GM12874 (cell line): Measurements from ENCODE around the gene WWOX.

Source experiments
- TF ChIP-seq, protein P1 (sequence below): IDR thresholded peaks from 2 replicates; pipeline ENCODE4 v1.5.1; 2011; ENCODE audit warnings: low read depth, mild to moderate bottlenecking, control low read depth, low read length, moderate library complexity; ENCODE audit not compliant: insufficient read depth

Gene WWOX

DNA sequence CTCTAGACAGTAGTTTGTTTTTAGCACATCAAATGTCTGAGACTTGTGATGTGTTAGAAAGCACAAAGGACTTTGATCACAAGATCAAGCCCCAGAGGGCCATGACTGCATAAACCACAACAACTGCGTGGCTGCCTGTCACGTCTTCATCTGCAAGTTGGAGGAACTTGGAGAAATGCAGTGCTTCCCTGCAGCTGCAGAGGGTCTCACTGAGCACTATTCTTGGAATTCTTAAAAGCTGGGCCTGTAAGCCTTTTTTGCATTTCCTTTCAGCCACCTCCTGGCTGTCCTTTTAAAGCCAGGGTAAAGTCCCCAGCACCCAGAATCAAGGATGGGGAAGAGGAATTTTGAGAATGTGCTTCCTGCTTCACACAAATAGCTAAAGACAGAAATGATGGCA is 1069.8 kb downstream of the WWOX start:
- TF ChIP-seq, protein P1, sequence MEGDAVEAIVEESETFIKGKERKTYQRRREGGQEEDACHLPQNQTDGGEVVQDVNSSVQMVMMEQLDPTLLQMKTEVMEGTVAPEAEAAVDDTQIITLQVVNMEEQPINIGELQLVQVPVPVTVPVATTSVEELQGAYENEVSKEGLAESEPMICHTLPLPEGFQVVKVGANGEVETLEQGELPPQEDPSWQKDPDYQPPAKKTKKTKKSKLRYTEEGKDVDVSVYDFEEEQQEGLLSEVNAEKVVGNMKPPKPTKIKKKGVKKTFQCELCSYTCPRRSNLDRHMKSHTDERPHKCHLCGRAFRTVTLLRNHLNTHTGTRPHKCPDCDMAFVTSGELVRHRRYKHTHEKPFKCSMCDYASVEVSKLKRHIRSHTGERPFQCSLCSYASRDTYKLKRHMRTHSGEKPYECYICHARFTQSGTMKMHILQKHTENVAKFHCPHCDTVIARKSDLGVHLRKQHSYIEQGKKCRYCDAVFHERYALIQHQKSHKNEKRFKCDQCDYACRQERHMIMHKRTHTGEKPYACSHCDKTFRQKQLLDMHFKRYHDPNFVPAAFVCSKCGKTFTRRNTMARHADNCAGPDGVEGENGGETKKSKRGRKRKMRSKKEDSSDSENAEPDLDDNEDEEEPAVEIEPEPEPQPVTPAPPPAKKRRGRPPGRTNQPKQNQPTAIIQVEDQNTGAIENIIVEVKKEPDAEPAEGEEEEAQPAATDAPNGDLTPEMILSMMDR: no peak

DNA sequence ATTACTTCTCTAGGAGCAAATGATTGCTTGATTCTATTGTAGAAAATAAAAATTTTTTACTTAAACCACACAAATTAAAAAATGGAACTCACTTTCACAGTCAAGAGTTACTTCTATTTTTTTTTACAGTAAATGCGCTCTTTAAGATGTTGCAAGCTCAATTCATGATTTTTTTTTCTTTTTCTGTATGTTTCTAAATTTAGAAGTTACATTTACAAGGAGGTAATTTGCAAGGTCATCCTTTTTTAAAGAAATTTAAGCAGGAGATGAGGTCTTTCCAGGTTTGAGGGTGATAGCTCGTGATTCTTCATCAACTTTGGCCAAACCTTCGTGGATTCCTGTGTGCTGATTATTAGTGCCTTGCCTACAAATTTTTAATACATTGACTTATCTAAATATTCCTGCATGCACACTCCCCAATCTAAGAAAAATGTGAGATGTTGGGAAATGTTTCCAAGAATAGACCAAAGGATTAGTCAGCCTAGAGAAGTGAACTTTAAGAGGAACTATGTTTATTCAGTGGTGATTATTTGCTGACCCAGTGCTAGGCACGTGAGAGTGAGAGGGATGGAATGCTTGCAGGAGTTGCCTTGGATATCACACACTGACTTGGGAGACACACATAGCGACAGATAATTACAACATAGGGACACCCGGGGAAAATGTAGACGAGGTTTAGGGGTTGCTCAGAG is 1071.2 kb downstream of the WWOX start:
- TF ChIP-seq, protein P1: no peak

DNA sequence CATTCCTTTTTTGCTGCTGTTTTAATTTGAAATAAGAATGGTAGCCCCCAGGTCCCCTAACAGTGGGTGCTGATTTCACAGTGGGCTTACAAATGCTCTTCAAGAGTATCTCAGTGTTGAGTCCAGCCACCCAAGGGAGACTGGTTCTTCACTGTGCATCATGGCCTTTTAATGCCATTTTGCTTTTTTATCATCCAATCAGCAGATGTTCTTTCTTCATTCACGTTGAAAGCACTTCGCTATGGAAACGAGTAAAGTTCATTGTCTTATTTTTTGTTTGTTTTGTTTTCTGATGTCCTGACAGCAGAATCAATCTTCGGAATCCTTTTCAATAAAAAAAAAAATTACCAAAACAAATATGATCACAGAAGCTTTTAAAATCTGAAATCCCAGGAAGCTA is 1072.0 kb downstream of the WWOX start:
- TF ChIP-seq, protein P1: no peak

DNA sequence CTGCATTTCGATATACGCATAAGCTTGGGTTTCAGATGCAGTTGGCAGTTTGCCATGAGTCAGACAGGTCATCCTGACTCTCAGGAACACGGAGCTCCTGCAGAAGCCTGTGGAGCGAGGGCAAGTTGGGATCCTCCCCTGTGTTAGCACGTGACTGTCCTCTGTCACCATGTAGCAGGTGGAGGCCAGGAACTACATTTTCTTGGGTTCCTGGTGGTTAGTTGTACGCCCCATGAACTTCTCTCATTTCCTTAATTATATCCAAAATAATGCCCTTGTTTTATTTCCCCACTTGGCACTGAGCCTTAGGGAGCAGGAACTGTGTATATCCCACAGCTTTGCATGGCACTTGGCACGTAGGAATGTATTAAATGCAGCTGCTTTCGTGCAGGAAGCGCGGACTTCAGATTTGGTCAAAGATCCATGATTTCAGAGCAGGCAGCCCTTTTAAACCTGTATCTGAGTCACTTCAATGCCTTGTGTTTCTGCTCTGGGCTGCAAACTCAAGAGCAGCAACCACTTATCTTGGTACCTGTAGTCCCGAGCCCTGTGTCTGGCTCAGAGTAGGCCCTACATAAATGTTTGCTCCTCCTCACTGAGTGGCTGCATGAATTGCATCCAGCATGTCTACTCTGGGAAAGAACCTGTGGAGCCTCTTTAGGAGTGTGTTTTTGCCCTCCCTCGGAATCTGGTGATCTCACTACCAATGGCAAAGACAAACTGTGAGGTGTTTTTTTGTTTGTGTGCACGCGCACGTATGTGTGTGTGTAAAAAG is 1072.7 kb downstream of the WWOX start:
- TF ChIP-seq, protein P1: no peak

DNA sequence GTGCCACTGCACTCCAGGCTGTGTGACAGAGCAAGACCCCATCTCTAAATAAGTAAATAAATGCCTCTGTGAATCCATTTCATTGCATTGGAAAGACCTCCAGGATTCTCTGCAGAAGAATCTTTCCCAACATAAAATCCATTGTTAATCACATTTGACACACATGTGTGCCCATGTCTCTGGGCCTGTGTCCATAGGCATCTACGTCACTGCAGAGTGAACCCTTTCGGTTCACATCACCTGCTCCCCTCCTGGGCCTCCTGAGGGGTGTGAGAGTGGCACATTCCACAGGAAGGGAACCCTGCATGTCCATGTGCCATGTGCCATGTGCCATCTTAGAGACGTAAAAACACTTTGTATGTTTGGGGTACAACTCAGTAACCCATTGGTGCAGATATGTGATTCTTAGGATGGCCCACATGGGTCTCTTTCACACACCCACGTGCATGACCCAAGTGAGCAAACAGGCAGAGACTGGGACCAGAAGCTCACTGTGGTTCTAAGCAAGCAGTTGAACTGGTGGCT is 1073.6 kb downstream of the WWOX start:
- TF ChIP-seq, protein P1: no peak

DNA sequence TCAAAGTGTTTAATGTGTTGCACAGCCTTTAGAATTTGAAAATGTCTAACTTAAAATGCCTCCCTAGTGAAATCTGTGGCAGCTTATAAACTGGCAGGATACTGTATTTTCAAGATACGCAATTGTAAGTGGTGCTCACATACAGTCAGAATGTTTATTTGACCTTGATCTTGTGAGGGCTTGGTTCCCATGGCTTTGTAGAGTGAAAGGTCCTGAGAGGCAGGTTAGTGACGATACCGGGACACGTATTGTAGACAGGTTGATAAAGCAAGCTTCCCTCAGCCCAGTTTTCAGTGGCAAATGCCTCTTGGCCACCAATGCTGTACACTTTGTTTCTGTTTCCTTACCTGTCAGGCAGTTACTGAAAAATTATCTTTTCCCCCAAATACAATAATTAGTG is 1074.5 kb downstream of the WWOX start:
- TF ChIP-seq, protein P1: no peak

DNA sequence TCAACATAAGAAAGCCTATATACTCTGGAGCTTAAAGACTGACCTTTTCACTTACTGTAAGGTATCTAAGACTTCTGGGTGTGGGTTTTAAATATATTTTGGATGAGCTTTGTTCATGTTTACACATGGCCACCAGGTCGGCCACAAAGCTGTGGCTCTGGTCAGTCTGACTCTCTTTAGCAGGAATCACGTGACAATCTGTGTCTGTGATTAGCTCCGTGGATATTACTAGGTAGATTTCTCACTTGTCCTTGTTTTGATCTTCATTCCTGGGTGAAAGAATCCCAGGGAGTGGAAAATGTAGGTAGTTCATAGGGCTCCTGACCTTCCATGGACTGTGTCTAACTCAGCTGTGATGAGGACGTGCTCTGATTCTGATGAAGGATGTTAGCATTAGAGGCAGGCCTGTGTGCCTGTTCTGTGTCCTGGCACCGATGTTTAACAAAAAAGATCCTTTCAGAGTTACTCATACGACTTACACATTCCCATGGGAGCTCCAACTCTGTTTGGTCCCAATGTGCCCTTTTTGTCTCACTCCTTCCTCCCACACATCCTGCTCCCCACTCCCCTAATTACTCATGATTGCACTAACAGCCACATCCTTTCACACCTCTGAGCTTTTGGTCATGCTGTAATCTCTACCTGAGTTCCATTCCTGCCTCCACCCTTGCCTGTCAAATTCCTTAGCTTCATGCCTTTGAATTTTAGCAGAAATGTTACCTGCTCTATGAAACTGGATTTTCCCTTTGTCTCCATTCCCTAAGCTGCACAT is 1076.0 kb downstream of the WWOX start:
- TF ChIP-seq, protein P1: no peak
